HG02981 (cell line): ENCODE data around the gene KRTAP5-10.
"Not testable (repeated sequence)": the region's sequence is repeated elsewhere in the genome, so short reads cannot be mapped to it uniquely, and the experiment has no call there.

ENCODE experiments used
- ATAC-seq: cut with Tn5 transposase; IDR thresholded peaks from one replicate; pipeline ENCODE4 v1.9.1; 2021; ENCODE audit warnings: mild to moderate bottlenecking, moderate library complexity; ENCODE audit not compliant: unreplicated experiment

Gene KRTAP5-10, protein sequence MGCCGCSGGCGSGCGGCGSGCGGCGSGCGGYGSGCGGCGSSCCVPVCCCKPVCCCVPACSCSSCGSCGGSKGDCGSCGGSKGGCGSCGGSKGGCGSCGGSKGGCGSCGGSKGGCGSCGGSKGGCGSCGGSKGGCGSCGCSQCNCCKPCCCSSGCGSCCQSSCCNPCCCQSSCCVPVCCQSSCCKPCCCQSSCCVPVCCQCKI

DNA sequence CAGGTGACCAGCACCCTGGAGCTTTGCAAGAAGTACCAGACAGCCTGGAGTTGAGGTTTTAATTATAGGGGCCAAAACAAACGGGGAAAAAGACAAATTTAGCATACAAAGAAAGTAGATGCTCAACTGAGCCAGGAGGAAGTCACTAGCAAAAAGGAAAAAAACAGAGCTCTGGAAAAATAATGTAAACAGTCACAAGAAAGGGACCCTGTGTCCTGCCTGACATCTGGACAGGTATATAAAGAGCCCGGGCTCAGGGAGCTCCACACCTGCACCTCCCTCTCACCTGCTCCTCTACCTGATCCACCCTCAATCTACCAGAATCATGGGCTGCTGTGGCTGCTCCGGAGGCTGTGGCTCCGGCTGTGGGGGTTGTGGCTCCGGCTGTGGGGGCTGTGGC lies at the start of gene KRTAP5-10:
Gene KRTAP5-10, plus strand, starts transcription at position 301 of the 400 bp plus-strand sequence. Its CDS starts 25 bp downstream, at position 326.
- no peak for ATAC-seq

DNA sequence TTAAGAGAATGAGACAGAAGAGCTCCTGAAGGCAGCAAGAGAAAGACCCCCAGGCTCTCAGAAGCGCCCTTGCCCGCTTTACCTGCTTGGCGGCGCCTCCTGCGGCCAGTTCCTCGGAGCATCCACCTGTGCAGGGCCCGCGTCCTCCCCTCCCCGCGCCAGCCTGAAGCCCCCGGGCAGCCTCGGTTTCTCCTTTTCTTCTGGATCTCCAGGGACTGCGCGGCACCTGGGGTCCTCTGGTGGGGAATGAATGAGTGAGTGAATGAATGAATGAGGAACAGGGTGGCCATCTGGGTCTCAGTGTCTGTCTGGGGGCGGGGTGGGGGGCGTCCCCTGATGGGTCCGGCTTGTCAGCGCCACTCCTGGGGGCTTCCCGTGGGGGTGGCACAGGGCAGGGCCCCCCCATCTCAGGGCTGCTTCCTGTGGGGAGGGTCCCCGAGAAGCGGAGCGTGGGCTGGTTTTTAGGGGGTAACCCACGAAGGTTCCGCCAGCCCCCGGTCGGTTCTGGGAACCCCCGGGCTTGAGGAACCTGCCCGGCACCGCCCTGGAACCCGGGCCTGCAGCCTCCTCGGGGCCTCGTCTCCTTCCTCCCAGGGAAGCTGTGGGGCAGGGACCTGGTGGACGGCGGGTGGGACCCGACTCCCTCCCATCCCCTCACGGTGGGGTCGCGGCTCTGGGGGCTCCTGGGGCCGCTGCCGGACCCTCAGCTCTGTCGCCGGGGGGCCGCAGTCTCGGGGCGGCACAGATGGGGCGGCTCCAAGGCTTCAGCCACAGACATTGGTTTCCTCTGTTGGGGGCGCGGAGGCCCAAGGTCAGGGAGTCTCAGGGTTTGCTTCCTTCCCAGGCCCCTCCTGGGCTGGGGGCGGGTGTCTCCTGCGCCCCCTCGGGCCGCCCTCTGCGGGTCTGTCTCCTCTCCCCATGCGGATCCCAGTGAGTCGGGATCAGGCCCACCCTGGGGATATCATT lies 46.6 kb upstream of the KRTAP5-10 start:
- ATAC-seq: no peak

DNA sequence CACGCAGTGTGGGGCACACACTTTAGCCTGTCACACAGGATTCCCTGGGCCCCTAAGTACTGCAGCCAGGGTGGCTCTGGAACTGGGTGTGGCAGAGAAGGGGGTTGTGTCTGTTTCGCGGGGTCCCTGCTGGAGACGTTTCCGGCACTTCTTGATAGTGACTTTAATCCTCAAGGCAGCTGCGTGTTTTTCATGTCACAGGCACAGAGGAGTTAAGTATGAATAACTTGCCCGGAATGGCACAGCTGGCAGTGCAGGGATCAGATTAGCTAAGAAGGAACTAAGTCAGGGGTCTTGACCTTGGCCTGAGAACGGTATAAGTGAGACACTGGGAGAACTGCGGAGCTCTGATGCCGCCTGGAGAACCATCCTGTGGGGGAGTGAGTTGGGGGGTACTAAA lies 45.8 kb upstream of the KRTAP5-10 start:
- no peak for ATAC-seq

DNA sequence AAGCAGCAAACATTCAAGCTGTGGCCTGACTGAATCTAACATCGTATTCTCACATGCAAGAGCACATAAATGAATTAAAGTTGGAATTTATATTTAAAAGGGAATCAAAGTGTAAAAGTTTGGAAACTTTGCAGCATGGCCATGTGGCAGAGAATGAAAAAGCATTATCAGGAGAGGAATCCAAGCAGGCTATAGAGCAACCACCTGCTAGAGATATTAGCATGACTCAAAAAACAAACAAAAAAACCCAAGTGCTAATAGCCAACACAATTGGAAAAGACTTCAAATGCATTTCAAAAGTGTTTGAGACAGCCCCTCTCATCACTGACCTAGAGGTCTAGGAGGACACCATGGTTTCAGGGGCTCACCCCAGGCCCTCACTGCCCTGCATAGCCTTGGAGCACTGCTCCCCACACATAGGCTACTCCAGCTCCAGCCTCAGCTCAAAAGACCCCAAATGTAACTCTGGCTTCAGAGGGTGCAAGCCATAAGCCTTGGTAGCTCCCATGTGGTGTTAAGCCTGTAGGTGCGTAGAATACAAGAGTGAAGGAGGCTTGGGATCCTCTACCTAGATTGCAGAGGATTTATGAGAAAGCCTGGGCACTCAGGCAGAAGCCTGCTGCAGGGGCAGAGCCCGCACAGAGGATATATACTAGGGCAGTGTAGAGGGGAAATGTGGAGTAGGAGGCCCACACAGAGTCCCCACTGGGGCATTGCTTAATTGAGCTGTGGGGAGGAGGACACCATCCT lies 40.0 kb upstream of the KRTAP5-10 start:
- no peak for ATAC-seq

DNA sequence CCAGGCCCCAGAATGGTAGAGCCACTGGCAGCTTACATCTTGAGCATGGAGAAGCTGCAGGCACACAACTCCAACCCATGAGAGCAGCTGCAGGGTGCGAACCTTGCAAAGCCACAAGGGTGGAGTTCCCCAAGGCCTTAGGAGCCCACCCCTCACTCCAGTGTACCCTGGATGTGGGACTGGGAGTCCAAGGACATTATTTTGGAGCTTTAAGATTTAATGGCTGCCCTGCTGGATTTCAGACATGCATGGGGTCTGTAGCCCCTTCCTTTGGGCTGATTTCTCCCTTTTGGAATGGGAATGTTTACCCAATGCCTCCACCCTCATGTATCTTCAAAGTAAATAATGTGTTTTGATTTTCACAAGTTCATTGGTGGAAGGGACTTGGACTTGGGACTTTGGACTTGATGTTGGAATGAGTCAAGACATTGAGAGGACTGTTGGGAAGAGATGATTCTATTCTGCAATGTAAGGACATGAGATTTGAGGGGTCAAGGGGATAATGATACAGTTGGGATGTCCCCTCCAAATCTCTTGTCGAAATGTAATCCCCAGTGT lies 39.3 kb upstream of the KRTAP5-10 start:
- ATAC-seq: no peak

DNA sequence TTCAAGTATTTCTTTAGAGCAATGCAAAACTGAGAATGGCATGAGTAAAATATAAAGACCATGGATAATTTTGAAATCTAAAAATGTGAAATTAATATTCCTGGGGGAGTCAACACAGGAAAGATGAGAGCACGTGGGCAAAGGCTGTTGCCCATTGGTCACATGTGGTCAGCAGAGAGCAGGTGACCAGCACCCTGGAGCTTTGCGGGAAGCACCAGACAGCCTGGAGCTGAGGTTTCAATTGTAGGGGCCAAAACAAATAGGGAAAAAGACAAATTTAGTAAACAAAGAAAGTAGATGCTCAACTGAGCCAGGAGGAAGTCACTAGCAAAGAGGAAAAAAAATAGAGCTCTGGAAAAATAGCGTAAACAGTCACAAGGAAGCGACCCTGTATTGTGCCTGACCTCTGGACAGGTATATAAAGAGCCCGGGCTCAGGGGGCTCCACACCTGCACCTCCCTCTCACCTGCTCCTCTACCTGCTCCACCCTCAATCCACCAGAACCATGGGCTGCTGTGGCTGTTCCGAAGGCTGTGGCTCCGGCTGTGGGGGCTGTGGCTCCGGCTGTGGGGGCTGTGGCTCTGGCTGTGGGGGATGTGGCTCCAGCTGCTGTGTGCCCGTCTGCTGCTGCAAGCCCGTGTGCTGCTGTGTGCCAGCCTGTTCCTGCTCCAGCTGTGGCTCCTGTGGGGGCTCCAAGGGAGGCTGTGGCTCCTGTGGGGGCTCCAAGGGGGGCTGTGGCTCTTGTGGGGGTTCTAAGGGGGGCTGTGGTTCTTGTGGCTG lies 38.4 kb upstream of the KRTAP5-10 start, which contains the start of gene KRTAP5-7:
Gene KRTAP5-7, plus strand, starts transcription at position 472 of the 780 bp plus-strand sequence. Its CDS starts 34 bp downstream, at position 506.
- not testable (repeated sequence) for ATAC-seq

DNA sequence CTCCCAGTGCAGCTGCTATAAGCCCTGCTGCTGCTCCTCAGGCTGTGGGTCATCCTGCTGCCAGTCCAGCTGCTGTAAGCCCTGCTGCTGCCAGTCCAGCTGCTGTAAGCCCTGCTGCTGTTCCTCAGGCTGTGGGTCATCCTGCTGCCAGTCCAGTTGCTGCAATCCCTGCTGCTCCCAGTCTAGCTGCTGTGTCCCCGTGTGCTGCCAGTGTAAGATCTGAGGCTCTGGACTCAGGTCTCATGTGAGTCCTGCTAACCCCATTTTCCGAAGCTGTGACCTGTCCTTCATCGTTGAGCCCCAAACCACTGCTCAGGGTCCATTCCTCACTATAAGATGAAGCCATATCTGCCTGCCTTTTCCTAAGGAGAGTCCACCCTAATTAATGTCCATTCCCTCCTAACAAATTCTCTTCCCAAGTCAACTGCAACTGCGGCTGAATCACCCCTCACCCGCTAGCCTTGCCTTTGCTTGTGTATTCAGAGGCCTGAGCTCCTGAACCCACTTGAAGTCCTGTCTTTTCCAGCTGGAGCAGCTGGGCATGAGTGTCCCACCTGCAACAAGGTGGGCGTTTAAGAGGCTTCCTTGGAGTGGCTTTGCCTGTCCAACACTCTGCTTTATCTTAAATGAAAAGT lies 37.7 kb upstream of the KRTAP5-10 start:
- ATAC-seq: no peak

DNA sequence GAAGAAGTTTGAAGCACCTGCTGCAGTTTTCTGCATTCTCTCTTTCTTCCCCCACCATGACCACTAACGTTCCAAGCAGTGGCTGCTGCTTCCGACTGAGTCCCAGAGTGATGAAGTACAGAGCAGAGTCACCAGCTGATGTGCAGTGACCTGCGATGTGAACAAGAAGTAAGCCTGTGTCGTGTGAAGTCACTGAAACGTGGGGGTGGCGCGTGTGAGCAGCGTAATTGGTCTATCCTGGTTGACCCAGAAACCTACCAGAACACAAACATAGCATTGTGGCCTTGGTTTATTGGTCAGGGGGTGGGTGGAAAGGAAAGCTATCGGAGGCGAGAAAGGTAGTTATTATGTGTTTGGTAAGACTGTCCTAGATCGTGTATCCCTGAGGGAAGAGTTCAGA lies 34.8 kb upstream of the KRTAP5-10 start:
- ATAC-seq: no peak

DNA sequence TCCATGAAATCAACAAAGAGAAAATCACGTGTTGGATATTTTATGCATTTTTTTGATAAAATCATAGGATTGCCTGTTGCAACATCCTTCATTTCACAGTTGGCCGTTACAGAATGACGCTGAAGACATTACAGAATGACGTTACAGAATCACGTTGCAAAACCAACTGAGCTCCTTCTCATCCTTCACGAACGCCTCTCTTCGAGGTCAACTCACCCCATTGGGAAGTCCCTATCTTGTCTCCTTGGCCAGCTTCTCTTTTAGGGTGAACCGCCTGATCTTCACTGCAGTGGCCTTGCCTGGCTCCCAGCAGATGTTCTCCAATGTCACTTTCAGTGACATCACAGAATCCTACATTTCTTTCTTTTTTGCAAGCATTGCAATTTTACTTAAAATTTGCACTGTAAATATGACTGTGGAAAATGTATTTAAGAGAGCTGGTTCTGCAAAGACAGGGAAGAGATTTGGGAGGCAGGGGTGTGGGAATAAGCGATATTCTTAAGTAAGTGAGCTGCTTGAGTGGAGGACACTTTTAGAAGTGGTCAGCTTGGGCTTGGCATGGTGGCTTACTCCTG lies 33.2 kb upstream of the KRTAP5-10 start:
- no peak for ATAC-seq

DNA sequence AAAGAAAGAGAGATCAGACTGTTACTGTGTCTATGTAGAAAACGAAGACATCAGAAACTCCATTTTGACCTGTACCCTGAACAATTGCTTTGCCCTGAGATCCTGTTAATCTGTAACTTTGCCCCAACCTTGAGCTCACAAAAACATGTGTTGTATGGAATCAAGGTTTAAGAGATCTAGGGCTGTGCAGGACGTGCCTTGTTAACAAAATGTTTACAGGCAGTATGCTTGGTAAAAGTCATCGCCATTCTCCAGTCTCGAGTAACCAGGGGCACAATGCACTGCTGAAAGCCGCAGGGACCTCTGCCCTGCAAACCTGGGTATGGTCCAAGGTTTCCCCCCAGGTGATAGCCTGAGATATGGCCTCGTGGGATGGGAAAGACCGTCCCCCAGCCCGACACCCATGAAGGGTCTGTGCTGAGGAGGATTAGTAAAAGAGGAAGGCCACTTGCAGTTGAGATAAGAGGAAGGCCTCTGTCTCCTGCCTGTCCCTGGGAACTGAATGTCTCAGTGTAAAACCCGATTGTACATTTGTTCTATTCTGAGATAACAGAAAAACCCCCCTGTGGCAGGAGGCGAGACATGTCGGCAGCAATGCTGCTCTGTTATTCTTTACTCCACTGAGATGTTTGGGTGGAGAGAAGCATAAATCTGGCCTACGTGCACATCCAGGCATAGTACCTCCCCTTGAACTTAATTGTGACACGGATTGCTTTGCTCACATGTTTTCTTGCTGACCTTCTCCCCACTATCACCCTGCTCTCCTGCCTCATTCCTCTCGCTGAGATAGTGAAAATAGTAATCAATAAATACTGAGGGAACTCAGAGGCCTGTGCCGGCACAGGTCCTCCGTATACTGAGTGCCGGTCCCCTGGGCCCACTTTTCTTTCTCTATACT lies 30.4 kb upstream of the KRTAP5-10 start:
- ATAC-seq: not testable (repeated sequence)

DNA sequence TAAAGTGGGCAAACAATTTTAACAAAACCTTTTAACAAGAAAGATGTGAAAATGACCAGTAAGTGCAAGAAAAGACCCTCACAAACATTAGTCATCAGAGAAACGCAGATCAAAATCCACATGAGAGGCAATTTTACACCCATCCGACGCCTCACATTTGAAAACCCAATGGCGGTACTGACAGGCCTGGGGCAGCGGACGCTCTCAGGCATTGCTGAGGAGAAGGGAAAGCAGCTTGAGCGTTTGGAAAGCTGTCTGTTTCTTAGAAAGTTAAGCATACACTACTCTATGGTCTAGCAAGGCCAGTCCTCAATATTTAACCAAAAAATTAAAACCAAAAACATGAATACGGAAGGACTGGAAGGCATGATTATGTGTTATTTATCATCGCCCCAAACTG lies 29.5 kb upstream of the KRTAP5-10 start:
- no peak for ATAC-seq

DNA sequence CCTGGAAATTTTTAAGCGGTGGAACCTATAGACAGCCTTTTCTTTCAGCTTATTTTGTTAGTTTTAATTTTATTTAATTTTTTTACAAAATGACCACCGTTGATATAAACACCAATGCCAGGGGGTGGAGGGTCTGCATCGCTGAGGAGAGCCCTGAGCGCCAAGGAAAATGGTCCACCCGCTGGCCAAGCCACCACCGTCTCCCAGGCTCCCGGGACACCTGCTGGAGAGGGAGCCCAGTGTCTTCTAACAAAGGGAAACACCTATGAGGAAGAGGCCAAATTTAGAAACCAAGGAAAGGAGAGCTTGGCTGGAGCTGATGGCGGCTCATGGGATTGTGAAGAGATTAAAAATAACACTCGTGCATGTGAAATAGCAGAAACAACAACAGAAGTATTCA lies 27.8 kb upstream of the KRTAP5-10 start:
- no peak for ATAC-seq

DNA sequence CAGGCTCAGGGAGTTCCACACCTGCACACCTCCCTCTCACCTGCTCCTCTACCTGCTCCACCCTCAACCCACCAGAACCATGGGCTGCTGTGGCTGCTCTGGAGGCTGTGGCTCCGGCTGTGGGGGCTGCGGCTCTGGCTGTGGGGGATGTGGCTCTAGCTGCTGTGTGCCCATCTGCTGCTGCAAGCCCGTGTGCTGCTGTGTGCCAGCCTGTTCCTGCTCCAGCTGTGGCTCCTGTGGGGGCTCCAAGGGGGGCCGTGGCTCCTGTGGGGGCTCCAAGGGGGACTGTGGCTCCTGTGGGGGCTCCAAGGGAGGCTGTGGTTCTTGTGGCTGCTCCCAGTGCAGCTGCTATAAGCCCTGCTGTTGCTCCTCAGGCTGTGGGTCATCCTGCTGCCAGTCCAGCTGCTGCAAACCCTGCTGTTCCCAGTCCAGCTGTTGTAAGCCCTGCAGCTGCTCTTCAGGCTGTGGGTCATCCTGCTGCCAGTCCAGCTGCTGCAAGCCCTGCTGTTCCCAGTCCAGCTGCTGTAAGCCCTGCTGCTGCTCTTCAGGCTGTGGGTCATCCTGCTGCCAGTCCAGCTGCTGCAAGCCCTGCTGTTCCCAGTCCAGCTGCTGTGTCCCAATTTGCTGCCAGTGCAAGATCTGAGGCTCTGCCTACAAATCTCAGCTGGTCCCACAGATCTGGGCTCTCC lies 27.2 kb upstream of the KRTAP5-10 start, which contains the start of gene KRTAP5-8:
Gene KRTAP5-8, plus strand, starts transcription at position 49 of the 689 bp plus-strand sequence. Its CDS starts 31 bp downstream, at position 80.
- ATAC-seq: not testable (repeated sequence)

DNA sequence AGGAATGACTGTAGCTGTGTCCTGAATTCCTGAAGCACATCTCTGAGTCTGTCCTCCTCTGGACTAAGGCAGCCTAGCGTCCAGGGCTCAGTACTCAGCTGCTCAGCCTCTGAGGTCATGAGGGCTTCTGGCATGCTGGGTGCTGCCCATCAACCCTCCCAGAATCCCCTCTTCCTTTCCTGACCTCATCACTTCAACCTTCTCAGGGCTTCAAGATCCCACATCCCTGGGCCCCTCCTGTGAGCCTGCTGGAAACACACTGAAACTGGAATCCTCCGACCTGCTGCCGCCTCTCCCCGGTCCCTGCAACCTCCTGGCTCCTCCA lies 26.7 kb upstream of the KRTAP5-10 start:
- no peak for ATAC-seq

DNA sequence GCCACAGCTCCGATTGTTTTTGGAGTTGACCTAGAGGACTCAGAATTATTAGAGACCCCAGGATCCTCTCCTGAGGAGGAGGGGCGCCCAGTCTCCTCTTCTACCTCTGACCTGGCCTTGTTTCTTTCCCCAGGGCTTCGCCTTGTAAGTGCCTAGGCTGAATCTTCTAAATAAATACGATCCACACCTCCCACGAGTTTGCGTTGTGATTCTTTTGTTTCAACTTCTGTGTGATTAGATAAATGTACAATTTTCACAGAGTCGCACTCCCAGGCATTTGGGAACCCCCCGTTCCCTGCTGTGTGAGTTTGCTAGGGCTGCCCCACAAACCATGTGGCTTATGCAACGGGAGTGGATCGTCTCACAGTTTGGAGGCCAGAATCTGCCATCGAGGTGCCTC lies 26.3 kb upstream of the KRTAP5-10 start:
- ATAC-seq: no peak

DNA sequence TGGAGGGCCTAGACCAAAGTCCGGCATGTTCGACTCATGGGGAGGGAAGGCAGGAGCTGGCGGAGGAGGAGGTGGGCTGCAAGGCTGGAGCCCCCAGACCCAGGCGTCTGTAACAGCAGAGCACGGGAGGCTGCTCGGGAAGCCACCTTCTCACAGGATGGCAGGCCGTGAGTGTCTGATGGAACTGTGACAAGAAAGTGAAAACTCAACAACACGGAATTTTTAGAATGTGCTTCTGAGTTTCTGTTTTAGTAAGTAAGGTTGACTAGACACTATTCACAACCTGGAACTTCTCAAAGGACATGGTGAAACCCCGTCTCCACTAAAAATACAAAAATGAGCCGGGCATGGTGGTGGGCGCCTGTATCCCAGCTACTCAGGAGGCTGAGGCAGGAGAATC lies 25.4 kb upstream of the KRTAP5-10 start:
- not testable (repeated sequence) for ATAC-seq

DNA sequence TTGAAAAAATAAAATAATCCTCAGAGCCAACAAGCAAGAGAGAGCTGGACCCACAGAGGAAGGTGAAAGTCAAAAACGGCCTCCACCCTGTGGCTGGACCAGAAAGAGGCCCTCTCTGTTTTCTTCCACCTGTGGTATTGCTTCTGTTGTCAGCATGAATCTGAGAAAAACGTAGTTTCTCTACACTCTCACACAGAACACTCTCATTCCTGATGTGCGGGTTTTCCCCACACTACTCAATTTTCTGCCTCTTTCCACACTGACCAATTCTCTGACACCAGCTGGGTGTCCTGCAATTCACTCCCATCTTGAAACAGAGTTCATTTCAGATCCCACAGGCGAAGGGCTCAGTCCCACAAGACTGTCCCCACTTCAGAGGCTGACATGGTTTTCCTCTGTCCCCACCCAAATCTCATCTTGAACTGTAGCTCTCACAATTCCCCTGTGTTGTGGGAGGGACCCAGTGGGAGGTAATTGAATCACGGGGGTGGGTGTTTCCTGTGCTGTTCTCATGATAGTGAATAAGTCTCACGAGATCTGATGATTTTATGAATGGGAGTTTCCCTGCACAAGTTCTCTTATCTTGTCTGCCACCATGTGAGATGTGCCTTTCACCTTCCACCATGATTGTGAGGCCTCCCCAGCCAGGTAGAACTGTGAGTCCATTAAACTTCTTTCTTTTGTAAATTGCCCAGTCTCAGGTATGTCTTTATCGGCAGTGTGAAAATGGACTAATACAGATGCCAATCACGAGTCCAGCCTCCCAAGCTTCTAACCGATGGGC lies 24.6 kb upstream of the KRTAP5-10 start:
- not testable (repeated sequence) for ATAC-seq
